ENCODE data around the gene CAMKMT. TPM values are rescaled to one million over a fixed set of nuclear protein-coding genes. Genes with fewer than 3 reads are reported as not detected.

The CAMKMT gene
- total RNA-seq, 4 donors from 2014 or later = 2.6 to 9.5 (median 5.2) TPM

DNA sequence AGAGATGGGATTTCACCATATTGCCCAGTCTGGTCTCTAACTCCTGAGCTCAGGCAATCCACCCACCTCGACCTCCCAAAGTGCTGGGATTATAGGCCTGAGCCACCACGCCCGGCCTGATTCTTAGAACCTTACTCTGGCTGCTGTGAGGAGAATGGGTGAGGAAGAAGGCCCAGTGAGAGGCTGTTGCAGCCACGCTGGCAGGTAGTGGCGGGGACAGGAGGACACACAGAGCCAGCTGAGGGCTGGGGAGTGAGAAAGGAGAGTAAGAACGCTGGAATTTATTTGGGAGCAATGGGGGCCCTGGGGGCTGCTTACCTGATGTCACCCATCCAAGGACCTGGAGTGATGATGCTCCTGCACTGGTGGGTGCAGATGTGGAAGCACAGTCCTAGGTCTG lies 425.9 kb downstream of the CAMKMT start:
- Histone ChIP-seq H3K9me3 (no peaks in the 10 kb centered on the region), H3K27ac (no peak overlapping the region), H3K36me3 (no peaks in the 10 kb centered on the region), H3K27me3 (no peaks in the 10 kb centered on the region), H3K4me1 (no peaks in the 10 kb centered on the region), H3K4me3 (no peak overlapping the region)
- in situ Hi-C loops (cut with MboI; ENCODE audit: low sequenced_read_pairs in 4 of 4) = no loop called here
- TF ChIP-seq, protein P1, sequence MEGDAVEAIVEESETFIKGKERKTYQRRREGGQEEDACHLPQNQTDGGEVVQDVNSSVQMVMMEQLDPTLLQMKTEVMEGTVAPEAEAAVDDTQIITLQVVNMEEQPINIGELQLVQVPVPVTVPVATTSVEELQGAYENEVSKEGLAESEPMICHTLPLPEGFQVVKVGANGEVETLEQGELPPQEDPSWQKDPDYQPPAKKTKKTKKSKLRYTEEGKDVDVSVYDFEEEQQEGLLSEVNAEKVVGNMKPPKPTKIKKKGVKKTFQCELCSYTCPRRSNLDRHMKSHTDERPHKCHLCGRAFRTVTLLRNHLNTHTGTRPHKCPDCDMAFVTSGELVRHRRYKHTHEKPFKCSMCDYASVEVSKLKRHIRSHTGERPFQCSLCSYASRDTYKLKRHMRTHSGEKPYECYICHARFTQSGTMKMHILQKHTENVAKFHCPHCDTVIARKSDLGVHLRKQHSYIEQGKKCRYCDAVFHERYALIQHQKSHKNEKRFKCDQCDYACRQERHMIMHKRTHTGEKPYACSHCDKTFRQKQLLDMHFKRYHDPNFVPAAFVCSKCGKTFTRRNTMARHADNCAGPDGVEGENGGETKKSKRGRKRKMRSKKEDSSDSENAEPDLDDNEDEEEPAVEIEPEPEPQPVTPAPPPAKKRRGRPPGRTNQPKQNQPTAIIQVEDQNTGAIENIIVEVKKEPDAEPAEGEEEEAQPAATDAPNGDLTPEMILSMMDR (IDR thresholded peaks at IDR 0.05 in 4 of 5, conservative IDR thresholded peaks at IDR 0.05 in 1 of 5) = no peak
- no peak for TF ChIP-seq POLR2A (IDR thresholded peaks at IDR 0.05)
- no peak for DNase-seq
- no peak for ATAC-seq
- intact Hi-C loops (cut with DNase I; ENCODE audit: low total_unique reads) = no loop called here

DNA sequence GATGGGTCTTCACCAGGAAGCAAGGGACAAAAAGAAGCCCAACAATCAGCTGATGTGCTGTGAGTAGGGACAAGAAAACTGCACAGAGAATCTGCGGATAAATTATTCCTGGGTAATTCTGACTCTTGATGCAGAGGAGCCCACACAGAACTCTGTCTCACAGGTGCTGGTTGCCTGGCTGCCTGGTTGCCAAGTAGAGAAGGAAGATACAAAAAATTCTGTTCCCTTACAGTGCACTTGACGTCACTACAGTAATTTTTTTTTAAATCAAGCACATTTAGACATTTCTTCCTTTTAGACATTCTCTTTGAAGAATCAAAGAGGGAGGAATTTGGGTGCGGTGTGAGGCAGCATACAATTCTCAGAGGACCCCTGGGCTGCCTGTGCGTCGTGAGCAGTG lies 427.7 kb downstream of the CAMKMT start:
- DNase-seq (no peak), ATAC-seq (no peak)
- H3K36me3 ChIP-seq = no peaks in the 10 kb centered on the region
- no peaks in the 10 kb centered on the region for H3K9me3 ChIP-seq
- in situ Hi-C loops (cut with MboI; ENCODE audit: low sequenced_read_pairs in 4 of 4) (no loop called here), intact Hi-C loops (cut with DNase I; ENCODE audit: low total_unique reads) (no loop called here)
- H3K27ac ChIP-seq = no peak overlapping the region
- no peaks in the 10 kb centered on the region for H3K4me1 ChIP-seq
- no peak overlapping the region for H3K4me3 ChIP-seq
- TF ChIP-seq, protein P1 (IDR thresholded peaks at IDR 0.05 in 4 of 5, conservative IDR thresholded peaks at IDR 0.05 in 1 of 5) = no peak
- TF ChIP-seq POLR2A (IDR thresholded peaks at IDR 0.05) = no peak
- H3K27me3 ChIP-seq = no peaks in the 10 kb centered on the region

DNA sequence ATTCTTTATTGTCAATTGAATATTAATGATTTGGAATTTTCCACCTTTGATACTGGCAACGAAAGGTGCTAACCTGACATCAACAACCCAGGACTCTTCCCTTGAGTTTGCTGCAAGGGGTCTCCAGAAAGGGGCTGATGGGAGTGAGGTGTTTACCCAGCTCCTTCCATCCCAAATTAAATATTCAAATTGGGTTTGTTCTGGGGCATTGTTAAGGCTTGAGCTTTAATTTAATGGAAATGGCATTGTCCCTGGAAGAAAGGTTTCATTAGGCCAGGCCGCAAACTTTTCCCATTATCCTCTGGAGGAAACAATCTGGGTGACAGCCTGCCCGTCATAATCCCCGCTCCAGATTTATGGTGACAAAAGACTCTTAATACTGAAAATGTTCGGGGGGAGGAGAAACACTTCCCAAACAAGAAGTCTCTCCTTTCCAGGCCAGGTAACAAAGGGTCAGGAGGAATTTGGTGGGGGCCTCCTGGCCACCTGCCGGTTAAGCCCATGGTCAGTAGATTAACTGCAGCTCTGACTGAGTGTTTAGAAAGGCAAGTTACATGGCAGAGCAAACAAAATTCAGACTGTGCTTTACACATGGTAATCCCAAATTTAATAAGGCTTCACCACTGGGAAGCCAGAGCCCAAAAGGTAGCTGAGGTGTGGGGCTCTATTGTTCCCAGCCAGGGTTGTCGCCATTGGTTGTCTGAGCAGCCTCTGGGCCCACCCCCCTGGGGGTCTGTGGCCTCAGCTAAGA lies 428.4 kb downstream of the CAMKMT start:
- Histone ChIP-seq H3K27ac (no peak overlapping the region), H3K4me1 (no peaks in the 10 kb centered on the region), H3K36me3 (no peaks in the 10 kb centered on the region), H3K9me3 (no peaks in the 10 kb centered on the region), H3K27me3 (no peaks in the 10 kb centered on the region), H3K4me3 (no peak overlapping the region)
- intact Hi-C loops (cut with DNase I; ENCODE audit: low total_unique reads) = no loop called here
- in situ Hi-C loops (cut with MboI; ENCODE audit: low sequenced_read_pairs in 4 of 4) = no loop called here
- TF ChIP-seq, protein P1 (IDR thresholded peaks at IDR 0.05 in 4 of 5, conservative IDR thresholded peaks at IDR 0.05 in 1 of 5) = no peak
- no peak for TF ChIP-seq POLR2A (IDR thresholded peaks at IDR 0.05)
- no peak for DNase-seq
- ATAC-seq = no peak

DNA sequence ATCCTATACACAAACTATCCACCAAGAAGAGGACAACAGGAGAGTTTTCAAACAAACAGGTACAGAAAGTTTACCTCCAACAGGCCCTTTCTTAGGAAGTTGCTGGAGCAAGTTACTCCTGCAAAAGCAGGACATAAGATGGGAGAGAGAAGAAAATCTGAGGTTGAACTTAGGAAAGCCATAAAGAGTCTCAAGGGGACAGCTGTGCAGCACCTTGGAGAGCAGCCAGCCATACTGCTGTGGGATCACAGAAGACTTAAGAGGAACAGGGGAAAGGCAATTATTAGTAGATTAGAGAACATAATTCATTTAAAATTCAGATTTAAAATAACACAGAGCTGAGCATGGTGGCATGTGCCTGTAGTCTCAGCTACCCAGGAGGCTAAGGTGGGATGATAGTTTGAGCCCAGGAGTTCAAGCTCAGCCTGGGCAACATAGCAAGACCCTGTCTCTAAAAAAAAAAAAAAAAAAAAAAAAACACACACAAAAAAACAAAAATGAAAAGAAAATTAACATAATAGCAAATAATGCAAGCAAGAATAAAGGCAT lies 431.6 kb downstream of the CAMKMT start:
- ATAC-seq (no peak), DNase-seq (no peak)
- no peaks in the 10 kb centered on the region for H3K4me1 ChIP-seq
- in situ Hi-C loops (cut with MboI; ENCODE audit: low sequenced_read_pairs in 4 of 4) (no loop called here), intact Hi-C loops (cut with DNase I; ENCODE audit: low total_unique reads) (no loop called here)
- H3K27ac ChIP-seq = no peak overlapping the region
- H3K36me3 ChIP-seq = no peaks in the 10 kb centered on the region
- H3K27me3 ChIP-seq = peaks cover 0 to 4% (median under 1%) of the 10 kb centered on the region in 3 donors
- no peaks in the 10 kb centered on the region for H3K9me3 ChIP-seq
- TF ChIP-seq, protein P1 (IDR thresholded peaks at IDR 0.05 in 4 of 5, conservative IDR thresholded peaks at IDR 0.05 in 1 of 5) = no peak
- TF ChIP-seq POLR2A (IDR thresholded peaks at IDR 0.05) = no peak
- H3K4me3 ChIP-seq = no peak overlapping the region

Measured in gastrocnemius medialis (tissue), 4 donors.